ENCODE data around the gene TMEM181. TPM values are rescaled to one million over a fixed set of nuclear protein-coding genes. Genes with fewer than 3 reads are reported as not detected.

Gene TMEM181
- polyA plus RNA-seq, 4 donors: 14.9 to 41.1 (median 19.1) TPM

GRCh38 chr6:158584236-158584651 lies 24.4 kb downstream of the TMEM181 start:
- Histone ChIP-seq H3K27me3 (ENCODE audit: control insufficient read depth in 3 of 3, insufficient read depth in 3 of 3, low read length in 3 of 3) (no peaks in the 10 kb centered on the region), H3K4me1 (ENCODE audit: control insufficient read depth in 3 of 3, insufficient read depth in 2 of 3, low read depth in 1 of 3, low read length in 2 of 3) (no peaks in the 10 kb centered on the region), H3K36me3 (ENCODE audit: control insufficient read depth in 3 of 3, insufficient read depth in 2 of 3, low read depth in 1 of 3, low read length in 3 of 3) (peaks cover 14 to 60% (median 32%) of the 10 kb centered on the region in 3 donors), H3K4me3 (ENCODE audit: low read depth in 1 of 3, low read length in 3 of 3) (no peak overlapping the region), H3K27ac (ENCODE audit: low read depth in 1 of 3, low read length in 2 of 3) (no peak overlapping the region), H3K9me3 (ENCODE audit: control insufficient read depth in 2 of 2, insufficient read depth in 1 of 2, low read depth in 1 of 2, low read length in 1 of 2) (peaks cover 0 to 11% of the 10 kb centered on the region in 2 donors)
- DNase-seq (no peak), FAIRE-seq (no peak)
- WGBS, 3 donors: 95 to 97% (median 96%) methylated on average over 8 of the region's 8 CpGs

GRCh38 chr6:158586652-158587051 lies 26.8 kb downstream of the TMEM181 start:
- no peak for DNase-seq
- no peak overlapping the region for H3K4me3 ChIP-seq (ENCODE audit: low read depth in 1 of 3, low read length in 3 of 3)
- no peaks in the 10 kb centered on the region for H3K4me1 ChIP-seq (ENCODE audit: control insufficient read depth in 3 of 3, insufficient read depth in 2 of 3, low read depth in 1 of 3, low read length in 2 of 3)
- peaks cover 0 to 11% of the 10 kb centered on the region in 2 donors for H3K9me3 ChIP-seq (ENCODE audit: control insufficient read depth in 2 of 2, insufficient read depth in 1 of 2, low read depth in 1 of 2, low read length in 1 of 2)
- peaks cover 23 to 75% (median 47%) of the 10 kb centered on the region in 3 donors for H3K36me3 ChIP-seq (ENCODE audit: control insufficient read depth in 3 of 3, insufficient read depth in 2 of 3, low read depth in 1 of 3, low read length in 3 of 3)
- WGBS, 3 donors: 96 to 99% (median 99%) methylated on average over 8 of the region's 8 CpGs
- H3K27me3 ChIP-seq (ENCODE audit: control insufficient read depth in 3 of 3, insufficient read depth in 3 of 3, low read length in 3 of 3): no peaks in the 10 kb centered on the region
- H3K27ac ChIP-seq (ENCODE audit: low read depth in 1 of 3, low read length in 2 of 3): no peak overlapping the region
- no peak for FAIRE-seq

GRCh38 chr6:158589366-158589765 lies 29.5 kb downstream of the TMEM181 start:
- FAIRE-seq: no peak
- Histone ChIP-seq H3K4me3 (ENCODE audit: low read depth in 1 of 3, low read length in 3 of 3) (no peak overlapping the region), H3K9me3 (ENCODE audit: control insufficient read depth in 2 of 2, insufficient read depth in 1 of 2, low read depth in 1 of 2, low read length in 1 of 2) (peaks cover 0 to 11% of the 10 kb centered on the region in 2 donors), H3K36me3 (ENCODE audit: control insufficient read depth in 3 of 3, insufficient read depth in 2 of 3, low read depth in 1 of 3, low read length in 3 of 3) (peaks cover 28 to 71% (median 51%) of the 10 kb centered on the region in 3 donors), H3K27me3 (ENCODE audit: control insufficient read depth in 3 of 3, insufficient read depth in 3 of 3, low read length in 3 of 3) (no peaks in the 10 kb centered on the region), H3K27ac (ENCODE audit: low read depth in 1 of 3, low read length in 2 of 3) (no peak overlapping the region), H3K4me1 (ENCODE audit: control insufficient read depth in 3 of 3, insufficient read depth in 2 of 3, low read depth in 1 of 3, low read length in 2 of 3) (no peaks in the 10 kb centered on the region)
- 92 to 97% (median 96%) methylated on average over 8 of the region's 8 CpGs for WGBS, 3 donors
- no peak for DNase-seq

GRCh38 chr6:158591134-158591809 lies 31.4 kb downstream of the TMEM181 start:
- H3K27me3 ChIP-seq (ENCODE audit: control insufficient read depth in 3 of 3, insufficient read depth in 3 of 3, low read length in 3 of 3): no peaks in the 10 kb centered on the region
- H3K27ac ChIP-seq (ENCODE audit: low read depth in 1 of 3, low read length in 2 of 3): no peak overlapping the region
- H3K36me3 ChIP-seq (ENCODE audit: control insufficient read depth in 3 of 3, insufficient read depth in 2 of 3, low read depth in 1 of 3, low read length in 3 of 3): peaks cover 22 to 67% (median 39%) of the 10 kb centered on the region in 3 donors
- H3K4me1 ChIP-seq (ENCODE audit: control insufficient read depth in 3 of 3, insufficient read depth in 2 of 3, low read depth in 1 of 3, low read length in 2 of 3): no peaks in the 10 kb centered on the region
- DNase-seq (no peak), FAIRE-seq (no peak)
- H3K4me3 ChIP-seq (ENCODE audit: low read depth in 1 of 3, low read length in 3 of 3): no peak overlapping the region
- WGBS, 3 donors: 39 to 72% (median 55%) methylated on average over 7 of the region's 7 CpGs
- peaks cover 0 to 5% of the 10 kb centered on the region in 2 donors for H3K9me3 ChIP-seq (ENCODE audit: control insufficient read depth in 2 of 2, insufficient read depth in 1 of 2, low read depth in 1 of 2, low read length in 1 of 2)

GRCh38 chr6:158591810-158592209 lies 31.9 kb downstream of the TMEM181 start:
- WGBS, 3 donors: 95 to 98% (median 96%) methylated on average over 4 of the region's 4 CpGs
- no peak overlapping the region for H3K4me3 ChIP-seq (ENCODE audit: low read depth in 1 of 3, low read length in 3 of 3)
- H3K27me3 ChIP-seq (ENCODE audit: control insufficient read depth in 3 of 3, insufficient read depth in 3 of 3, low read length in 3 of 3): no peaks in the 10 kb centered on the region
- H3K36me3 ChIP-seq (ENCODE audit: control insufficient read depth in 3 of 3, insufficient read depth in 2 of 3, low read depth in 1 of 3, low read length in 3 of 3): peaks cover 22 to 67% (median 33%) of the 10 kb centered on the region in 3 donors
- DNase-seq (no peak), FAIRE-seq (no peak)
- no peak overlapping the region for H3K27ac ChIP-seq (ENCODE audit: low read depth in 1 of 3, low read length in 2 of 3)
- H3K4me1 ChIP-seq (ENCODE audit: control insufficient read depth in 3 of 3, insufficient read depth in 2 of 3, low read depth in 1 of 3, low read length in 2 of 3): no peaks in the 10 kb centered on the region
- H3K9me3 ChIP-seq (ENCODE audit: control insufficient read depth in 2 of 2, insufficient read depth in 1 of 2, low read depth in 1 of 2, low read length in 1 of 2): peaks cover 0 to 1% of the 10 kb centered on the region in 2 donors

- FAIRE-seq (no peak), DNase-seq (no peak)
- Histone ChIP-seq H3K9me3 (ENCODE audit: control insufficient read depth in 2 of 2, insufficient read depth in 1 of 2, low read depth in 1 of 2, low read length in 1 of 2) (no peaks in the 10 kb centered on the region), H3K4me3 (ENCODE audit: low read depth in 1 of 3, low read length in 3 of 3) (no peak overlapping the region), H3K4me1 (ENCODE audit: control insufficient read depth in 3 of 3, insufficient read depth in 2 of 3, low read depth in 1 of 3, low read length in 2 of 3) (no peaks in the 10 kb centered on the region), H3K27me3 (ENCODE audit: control insufficient read depth in 3 of 3, insufficient read depth in 3 of 3, low read length in 3 of 3) (no peaks in the 10 kb centered on the region), H3K36me3 (ENCODE audit: control insufficient read depth in 3 of 3, insufficient read depth in 2 of 3, low read depth in 1 of 3, low read length in 3 of 3) (peaks cover 20 to 63% (median 28%) of the 10 kb centered on the region in 3 donors), H3K27ac (ENCODE audit: low read depth in 1 of 3, low read length in 2 of 3) (no peak overlapping the region)
- WGBS, 3 donors: 96 to 98% (median 96%) methylated on average over 3 of the region's 3 CpGs
These were observed 33.8 kb downstream of the TMEM181 start for GRCh38 chr6:158593670-158594069.

- FAIRE-seq (no peak), DNase-seq (no peak)
- WGBS, 3 donors: 85 to 92% (median 88%) methylated on average over 5 of the region's 5 CpGs
- Histone ChIP-seq H3K36me3 (ENCODE audit: control insufficient read depth in 3 of 3, insufficient read depth in 2 of 3, low read depth in 1 of 3, low read length in 3 of 3) (peaks cover 22 to 65% (median 25%) of the 10 kb centered on the region in 3 donors), H3K9me3 (ENCODE audit: control insufficient read depth in 2 of 2, insufficient read depth in 1 of 2, low read depth in 1 of 2, low read length in 1 of 2) (no peaks in the 10 kb centered on the region), H3K27me3 (ENCODE audit: control insufficient read depth in 3 of 3, insufficient read depth in 3 of 3, low read length in 3 of 3) (no peaks in the 10 kb centered on the region), H3K27ac (ENCODE audit: low read depth in 1 of 3, low read length in 2 of 3) (no peak overlapping the region), H3K4me3 (ENCODE audit: low read depth in 1 of 3, low read length in 3 of 3) (no peak overlapping the region), H3K4me1 (ENCODE audit: control insufficient read depth in 3 of 3, insufficient read depth in 2 of 3, low read depth in 1 of 3, low read length in 2 of 3) (no peaks in the 10 kb centered on the region)
These were observed 35.3 kb downstream of the TMEM181 start for GRCh38 chr6:158595223-158595622.

GRCh38 chr6:158596861-158597260 lies 37.0 kb downstream of the TMEM181 start:
- Histone ChIP-seq H3K27me3 (ENCODE audit: control insufficient read depth in 3 of 3, insufficient read depth in 3 of 3, low read length in 3 of 3) (no peaks in the 10 kb centered on the region), H3K4me1 (ENCODE audit: control insufficient read depth in 3 of 3, insufficient read depth in 2 of 3, low read depth in 1 of 3, low read length in 2 of 3) (no peaks in the 10 kb centered on the region), H3K4me3 (ENCODE audit: low read depth in 1 of 3, low read length in 3 of 3) (no peak overlapping the region), H3K36me3 (ENCODE audit: control insufficient read depth in 3 of 3, insufficient read depth in 2 of 3, low read depth in 1 of 3, low read length in 3 of 3) (peaks cover 13 to 59% (median 14%) of the 10 kb centered on the region in 3 donors), H3K27ac (ENCODE audit: low read depth in 1 of 3, low read length in 2 of 3) (no peak overlapping the region), H3K9me3 (ENCODE audit: control insufficient read depth in 2 of 2, insufficient read depth in 1 of 2, low read depth in 1 of 2, low read length in 1 of 2) (no peaks in the 10 kb centered on the region)
- 70 to 87% (median 76%) methylated on average over 6 of the region's 6 CpGs for WGBS, 3 donors
- DNase-seq: no peak
- FAIRE-seq: no peak

GRCh38 chr6:158597565-158597964 lies 37.7 kb downstream of the TMEM181 start:
- no peaks in the 10 kb centered on the region for H3K27me3 ChIP-seq (ENCODE audit: control insufficient read depth in 3 of 3, insufficient read depth in 3 of 3, low read length in 3 of 3)
- no peak overlapping the region for H3K4me3 ChIP-seq (ENCODE audit: low read depth in 1 of 3, low read length in 3 of 3)
- DNase-seq (no peak), FAIRE-seq (no peak)
- H3K27ac ChIP-seq (ENCODE audit: low read depth in 1 of 3, low read length in 2 of 3): no peak overlapping the region
- 95 to 98% (median 98%) methylated on average over 4 of the region's 4 CpGs for WGBS, 3 donors
- no peaks in the 10 kb centered on the region for H3K9me3 ChIP-seq (ENCODE audit: control insufficient read depth in 2 of 2, insufficient read depth in 1 of 2, low read depth in 1 of 2, low read length in 1 of 2)
- H3K36me3 ChIP-seq (ENCODE audit: control insufficient read depth in 3 of 3, insufficient read depth in 2 of 3, low read depth in 1 of 3, low read length in 3 of 3): peaks cover 9 to 54% (median 11%) of the 10 kb centered on the region in 3 donors
- H3K4me1 ChIP-seq (ENCODE audit: control insufficient read depth in 3 of 3, insufficient read depth in 2 of 3, low read depth in 1 of 3, low read length in 2 of 3): no peaks in the 10 kb centered on the region
